ENCODE results near the gene PELI2.

Gene PELI2

DNA sequence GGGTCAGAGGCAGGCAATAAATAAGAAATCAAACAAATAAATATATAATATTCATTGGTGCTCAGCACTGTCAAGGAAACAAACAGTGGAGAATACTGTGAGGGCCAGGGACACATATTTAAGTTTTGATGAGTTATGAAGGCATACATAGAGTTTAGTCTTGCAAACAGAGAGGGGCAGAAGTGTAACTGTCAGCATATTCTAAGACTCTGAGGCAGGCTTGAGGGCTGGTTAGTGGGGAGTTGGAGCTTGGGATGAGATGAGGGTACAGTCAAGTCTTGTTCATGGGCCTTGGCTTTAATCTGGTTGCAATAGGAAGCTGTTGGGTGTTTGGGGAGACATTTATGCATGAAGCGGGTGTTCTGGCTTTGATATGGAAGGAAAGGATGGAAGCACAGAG is 78.9 kb downstream of the PELI2 start:
- in situ Hi-C loops (cut with HindIII; ENCODE audit: low sequenced_read_pairs) = no loop called here
- no peak overlapping the region for H3K4me3 ChIP-seq (ENCODE audit: low read depth, low read length)
- no peak for TF ChIP-seq CTCF (IDR thresholded peaks at IDR 0.05; ENCODE audit: low read depth, low read length, missing control alignments)
- no peak for DNase-seq (ENCODE audit: low read depth)

DNA sequence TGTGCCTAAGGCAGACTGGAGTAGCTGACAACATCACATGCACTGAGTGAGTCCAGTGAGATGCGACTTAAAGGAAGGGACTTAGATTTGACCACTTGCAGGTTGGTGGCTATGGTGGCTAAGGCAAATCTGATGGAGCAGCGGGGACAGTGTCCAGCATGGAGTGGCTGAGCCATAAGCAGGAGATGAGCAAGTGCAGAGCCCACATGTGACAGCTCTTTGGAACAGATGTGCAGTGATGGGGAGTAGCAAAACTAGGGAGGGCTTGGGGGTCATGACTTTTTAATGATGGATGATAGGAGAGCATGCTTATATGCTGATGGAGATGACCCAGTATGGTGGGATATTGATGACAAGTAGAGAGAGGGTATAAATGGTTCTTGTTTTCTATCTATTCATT is 80.2 kb downstream of the PELI2 start:
- DNase-seq (ENCODE audit: low read depth) = no peak
- no peak overlapping the region for H3K4me3 ChIP-seq (ENCODE audit: low read depth, low read length)
- in situ Hi-C loops (cut with HindIII; ENCODE audit: low sequenced_read_pairs) = no loop called here
- TF ChIP-seq CTCF (IDR thresholded peaks at IDR 0.05; ENCODE audit: low read depth, low read length, missing control alignments) = no peak

GRCh38 chr14:56199095-56199981 is 81.1 kb downstream of the PELI2 start:
- H3K4me3 ChIP-seq (ENCODE audit: low read depth, low read length) = no peak overlapping the region
- peak; percentile 89 for DNase-seq (ENCODE audit: low read depth)
- in situ Hi-C loops (cut with HindIII; ENCODE audit: low sequenced_read_pairs) = no loop called here

GRCh38 chr14:56199982-56200577 is 81.9 kb downstream of the PELI2 start:
- TF ChIP-seq CTCF (IDR thresholded peaks at IDR 0.05; ENCODE audit: low read depth, low read length, missing control alignments) = no peak
- in situ Hi-C loops (cut with HindIII; ENCODE audit: low sequenced_read_pairs) = no loop called here
- no peak for DNase-seq (ENCODE audit: low read depth)
- no peak overlapping the region for H3K4me3 ChIP-seq (ENCODE audit: low read depth, low read length)

More at GRCh38 chr14:56199095-56199981, 81.1 kb downstream of the PELI2 start:
- no peak for TF ChIP-seq CTCF (IDR thresholded peaks at IDR 0.05; ENCODE audit: low read depth, low read length, missing control alignments)

- H3K4me3 ChIP-seq (ENCODE audit: low read depth, low read length) = no peak overlapping the region
- in situ Hi-C loops (cut with HindIII; ENCODE audit: low sequenced_read_pairs) = no loop called here
- no peak for TF ChIP-seq CTCF (IDR thresholded peaks at IDR 0.05; ENCODE audit: low read depth, low read length, missing control alignments)
- DNase-seq (ENCODE audit: low read depth) = no peak
These were observed 84.0 kb downstream of the PELI2 start for GRCh38 chr14:56202256-56202655.

GRCh38 chr14:56205881-56206280 is 87.7 kb downstream of the PELI2 start:
- in situ Hi-C loops (cut with HindIII; ENCODE audit: low sequenced_read_pairs) = no loop called here
- DNase-seq (ENCODE audit: low read depth) = no peak
- H3K4me3 ChIP-seq (ENCODE audit: low read depth, low read length) = no peak overlapping the region
- no peak for TF ChIP-seq CTCF (IDR thresholded peaks at IDR 0.05; ENCODE audit: low read depth, low read length, missing control alignments)
